Activated gamma-delta T cell treated with Interleukin-2 at 50 U/mL for 16 hours (primary cell): ENCODE results near the gene SPIRE2.
"Not testable (repeated sequence)": the region's sequence is repeated elsewhere in the genome, so short reads cannot be mapped to it uniquely, and the experiment has no call there.

Experiments used
- DNase-seq: peaks from one replicate; pipeline ENCODE4 v3.0.0-alpha.2; 2020

SPIRE2 gene

DNA sequence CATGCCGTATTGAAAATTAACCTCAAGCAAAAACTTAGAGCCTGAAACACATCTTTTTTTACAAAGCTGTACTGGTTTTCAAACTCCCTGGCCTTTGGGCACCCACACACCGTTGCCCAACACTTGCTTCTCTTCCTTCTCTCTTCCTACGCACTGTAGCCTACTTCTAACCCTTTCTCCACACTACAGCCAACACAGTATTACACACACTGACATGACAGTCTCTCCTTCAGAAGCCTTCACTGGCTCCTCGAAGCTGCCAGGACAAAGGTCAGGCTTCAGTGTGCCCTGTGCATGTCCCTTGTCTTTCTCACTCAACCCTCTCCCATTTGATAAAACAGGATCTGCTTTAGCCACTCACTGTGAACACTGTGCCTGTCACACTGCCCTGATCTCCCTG, 19.8 kb upstream of the SPIRE2 start:
- DNase-seq: no peak

- DNase-seq: no peak
Measured at GRCh38 chr16:89811321-89811720, 17.0 kb upstream of the SPIRE2 start.

- DNase-seq: no peak
Measured at GRCh38 chr16:89815639-89816348, 12.5 kb upstream of the SPIRE2 start.

GRCh38 chr16:89818851-89819403, 9.3 kb upstream of the SPIRE2 start:
- DNase-seq: not testable (repeated sequence)

DNA sequence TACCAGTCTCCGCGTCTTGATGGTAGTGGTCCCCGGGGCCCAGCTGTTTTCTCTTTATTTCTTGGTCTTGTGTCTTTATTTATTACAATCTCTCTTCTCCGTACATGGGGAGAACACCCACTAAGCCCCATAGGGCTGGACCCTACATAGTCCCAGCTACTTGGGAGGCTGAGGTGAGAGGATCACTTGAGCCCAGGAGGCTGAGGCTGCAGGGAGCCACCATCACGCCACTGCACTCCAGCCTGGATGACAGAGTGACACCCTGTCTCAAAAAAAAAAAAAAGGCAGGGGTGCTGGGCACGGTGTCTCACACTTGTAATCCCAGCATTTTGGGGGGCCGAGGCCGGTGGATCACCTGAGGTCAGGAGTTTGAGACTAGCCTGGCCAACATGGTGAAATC, 8.8 kb upstream of the SPIRE2 start:
- not testable (repeated sequence) for DNase-seq

DNA sequence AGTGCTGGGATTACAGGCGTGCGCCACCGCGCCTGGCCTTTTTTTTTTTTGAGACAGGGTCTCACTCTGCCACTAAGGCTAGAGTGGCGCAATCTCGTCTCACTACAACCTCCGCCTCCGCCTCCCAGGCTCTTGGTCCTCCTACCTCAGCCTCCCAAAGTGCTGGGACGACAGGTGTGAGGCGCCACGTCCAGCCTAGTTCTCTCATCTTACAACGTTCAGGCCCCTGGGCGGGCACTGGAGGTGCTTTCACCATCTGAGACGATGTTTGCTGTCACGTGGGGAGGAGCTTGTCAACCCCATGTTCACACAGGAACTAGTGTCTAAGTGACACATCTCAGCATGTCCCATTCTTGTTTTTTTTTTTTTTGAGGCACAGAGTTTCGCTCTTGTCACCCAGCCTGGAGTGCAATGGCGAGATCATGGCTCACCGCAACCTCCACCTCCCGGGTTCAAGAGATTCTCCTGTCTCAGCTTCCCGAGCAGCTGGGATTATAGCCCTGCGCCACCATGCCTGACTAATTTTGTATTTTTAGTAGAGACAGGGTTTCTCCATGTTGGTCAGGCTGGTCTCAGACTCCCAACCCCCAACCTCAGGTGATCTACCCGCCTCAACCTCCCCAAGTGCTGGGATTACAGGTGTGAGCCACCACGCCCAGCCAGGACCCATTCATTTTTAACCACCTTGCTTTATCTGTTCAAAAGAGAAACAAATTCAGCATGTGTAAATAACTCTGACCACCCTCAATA, 6.7 kb upstream of the SPIRE2 start:
- peak; percentile 53 for DNase-seq

GRCh38 chr16:89822188-89823086, 5.8 kb upstream of the SPIRE2 start:
- DNase-seq: no peak

DNA sequence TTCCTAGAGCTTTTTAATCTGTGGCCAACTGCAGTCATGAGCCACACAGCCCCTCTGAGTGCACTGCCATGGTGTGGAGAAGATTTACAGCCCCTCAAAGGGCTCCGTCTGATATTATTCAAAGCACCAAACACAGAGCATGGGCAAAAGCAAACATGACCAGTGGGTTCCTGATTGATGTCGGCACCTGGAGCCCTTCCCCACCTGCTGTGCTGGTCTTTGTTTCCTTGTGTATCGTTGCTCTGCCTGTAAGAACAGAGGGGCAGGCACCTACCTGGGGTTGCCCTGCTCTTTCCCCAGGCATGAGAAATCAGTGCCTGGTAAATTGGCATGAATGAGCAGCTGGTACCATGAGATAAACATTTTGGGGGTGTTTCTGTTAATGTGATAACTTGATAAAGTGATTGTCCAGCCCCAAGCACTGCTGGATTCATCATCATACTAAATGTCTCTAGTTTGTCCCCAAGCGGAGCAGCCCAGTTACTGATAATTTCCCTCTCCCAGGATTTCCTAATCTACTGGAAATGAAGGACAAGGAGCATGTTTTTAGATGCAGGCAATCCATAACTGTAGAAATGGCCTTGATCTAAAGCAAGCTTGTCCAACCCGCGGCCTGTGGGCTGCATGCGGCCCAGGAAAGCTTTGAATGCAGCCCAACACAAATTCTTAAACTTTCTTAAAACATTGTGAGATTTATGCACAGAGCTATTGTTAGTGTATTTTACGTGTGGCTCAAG, 5.0 kb upstream of the SPIRE2 start:
- DNase-seq: no peak

DNA sequence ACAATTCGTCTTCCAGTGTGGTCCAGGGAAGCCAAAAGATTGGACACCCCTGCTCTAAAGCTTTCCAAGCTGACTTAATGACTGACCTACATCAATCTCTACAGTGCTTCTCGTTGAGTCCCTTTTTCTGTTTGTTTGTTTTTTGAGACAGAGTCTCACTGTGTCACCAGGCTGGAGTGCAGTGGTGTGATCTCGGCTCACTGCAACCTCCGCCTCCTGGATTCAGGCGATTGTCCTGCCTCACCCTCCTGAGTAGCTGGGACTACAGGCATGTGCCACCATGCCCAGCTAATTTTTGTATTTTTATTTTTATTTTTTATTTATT, 4.5 kb upstream of the SPIRE2 start:
- DNase-seq: not testable (repeated sequence)

- no peak for DNase-seq
Measured at GRCh38 chr16:89826531-89827382, 1.5 kb upstream of the SPIRE2 start.

- no peak for DNase-seq
Measured at GRCh38 chr16:89827383-89828198, 684 bp upstream of the SPIRE2 start.

DNA sequence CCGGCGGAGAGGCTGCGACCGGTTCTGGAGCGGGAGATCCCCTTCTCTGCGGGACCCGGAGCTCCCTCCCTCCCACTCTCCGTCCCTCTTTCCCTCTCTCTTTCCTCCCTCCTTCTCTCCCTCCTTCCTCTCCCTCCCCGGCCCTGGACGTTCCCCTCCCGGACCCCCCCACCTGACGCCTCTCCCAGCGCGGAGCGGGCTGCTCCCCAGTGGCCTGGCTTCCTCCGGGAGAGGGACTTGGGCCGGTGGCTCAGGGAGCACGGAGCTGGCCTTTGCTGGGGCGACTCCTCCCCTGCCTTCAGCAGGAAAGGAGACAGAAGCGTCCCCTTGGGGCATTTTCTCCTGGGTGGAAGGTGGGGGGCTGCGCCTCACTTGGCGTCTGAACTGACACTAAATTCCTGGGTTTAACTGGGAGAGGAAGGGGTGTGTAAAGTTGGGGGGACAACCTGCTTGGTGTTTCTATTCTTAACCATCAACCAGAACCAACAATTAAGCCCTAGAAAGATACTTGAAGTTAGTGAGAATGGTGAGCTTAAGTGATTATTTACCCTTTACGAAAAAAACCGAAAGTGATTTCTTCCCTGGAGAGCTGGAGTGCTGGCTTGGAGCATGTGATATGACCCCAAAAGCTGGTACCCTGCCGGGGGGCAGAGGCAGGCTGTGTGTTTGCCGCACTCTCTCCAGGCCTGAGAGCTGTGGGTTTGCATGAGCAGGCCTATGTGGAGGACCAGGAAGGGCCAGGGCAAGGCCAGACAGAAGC, 775 bp downstream of the SPIRE2 start:
- DNase-seq: no peak

- no peak for DNase-seq
Measured at GRCh38 chr16:89829630-89830437, 1.6 kb downstream of the SPIRE2 start.

DNA sequence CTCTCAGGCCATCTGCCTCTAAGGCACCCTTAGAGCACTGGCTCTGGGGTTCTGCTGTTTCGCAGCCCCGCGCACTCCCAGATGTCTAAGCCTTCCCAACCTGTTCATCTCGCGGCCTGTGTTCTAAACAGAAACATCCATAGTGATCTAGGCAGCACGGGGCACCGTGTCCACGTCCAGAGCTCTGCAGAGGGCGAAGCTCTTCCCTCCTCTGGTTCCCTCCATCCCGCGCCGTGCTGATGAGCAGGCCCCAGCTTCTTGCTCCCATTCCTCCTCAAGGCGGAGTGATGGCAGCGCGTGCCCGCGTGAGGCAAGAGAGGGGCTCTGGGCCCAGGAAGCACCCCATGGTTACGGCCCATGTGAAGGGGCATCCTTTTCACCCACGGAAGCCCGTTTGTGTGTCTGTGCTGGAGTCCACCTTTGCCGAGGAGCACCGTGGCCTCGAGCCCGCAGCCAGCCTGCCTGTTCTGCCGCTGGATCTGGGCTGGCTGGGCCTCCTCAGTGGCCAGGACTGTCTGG, 3.6 kb downstream of the SPIRE2 start:
- DNase-seq: no peak

- not testable (repeated sequence) for DNase-seq
Measured at GRCh38 chr16:89833664-89834363, 5.5 kb downstream of the SPIRE2 start.

- not testable (repeated sequence) for DNase-seq
Measured at GRCh38 chr16:89834813-89835363, 6.6 kb downstream of the SPIRE2 start.

DNA sequence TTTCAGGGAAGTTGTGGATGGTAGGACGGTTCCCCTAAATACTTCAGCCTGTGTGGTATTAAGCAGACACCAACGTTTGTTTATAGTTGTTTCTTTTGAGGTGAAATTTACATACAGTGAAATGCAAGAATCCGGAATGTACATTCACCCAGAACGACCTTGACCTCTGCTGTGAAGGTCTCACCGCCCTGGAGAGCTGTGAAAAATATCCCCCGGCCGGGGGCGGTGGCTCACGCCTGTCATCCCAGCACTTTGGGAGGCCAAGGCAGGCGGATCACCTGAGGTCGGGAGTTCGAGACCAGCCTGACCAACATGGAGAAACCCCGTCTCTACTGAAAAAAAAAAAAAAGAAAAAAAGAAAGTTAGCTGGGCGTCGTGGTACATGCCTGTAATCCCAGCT, 8.2 kb downstream of the SPIRE2 start:
- not testable (repeated sequence) for DNase-seq
